Midbrain (tissue), 1 donor: Measurements from ENCODE around the gene RANBP1.

Source experiments
- DNase-seq: peaks from one replicate; lab custom pipeline; 2025; lab: John Stamatoyannopoulos, UW

RANBP1 gene

DNA sequence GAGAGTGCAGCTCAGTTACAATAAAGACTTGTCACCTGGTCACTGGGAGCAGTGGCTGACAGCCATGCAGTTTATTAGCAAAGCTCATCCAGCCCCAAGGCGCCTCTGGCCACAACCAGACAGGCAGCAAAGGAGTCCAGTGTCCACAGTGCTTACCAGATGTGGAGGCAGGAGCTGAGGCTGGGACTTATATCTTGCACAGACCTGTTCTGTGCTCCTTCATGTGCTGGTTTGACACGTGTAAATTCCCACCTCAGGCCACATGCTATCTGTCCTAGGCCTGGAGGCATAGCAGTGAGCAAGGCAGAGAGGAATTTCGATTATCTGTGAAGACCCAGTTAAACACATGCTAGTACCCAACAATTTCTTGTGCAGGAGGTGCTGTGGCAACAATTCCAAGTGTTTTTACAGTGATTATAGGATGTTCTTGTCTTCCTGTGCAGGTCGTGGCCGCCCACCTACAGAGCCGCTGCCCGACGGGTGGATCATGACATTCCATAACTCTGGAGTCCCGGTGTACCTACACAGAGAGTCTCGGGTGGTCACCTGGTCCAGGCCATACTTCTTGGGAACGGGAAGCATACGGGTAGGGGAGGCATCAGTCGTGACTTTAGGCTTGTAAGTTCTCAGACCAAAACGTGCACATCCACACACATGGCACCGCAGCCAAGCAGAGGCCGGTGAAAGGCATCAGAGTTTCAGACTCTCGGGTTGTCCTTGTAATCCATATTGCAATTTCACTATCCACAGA lies 26.5 kb upstream of the RANBP1 start:
- peak; percentile 14 for DNase-seq

DNA sequence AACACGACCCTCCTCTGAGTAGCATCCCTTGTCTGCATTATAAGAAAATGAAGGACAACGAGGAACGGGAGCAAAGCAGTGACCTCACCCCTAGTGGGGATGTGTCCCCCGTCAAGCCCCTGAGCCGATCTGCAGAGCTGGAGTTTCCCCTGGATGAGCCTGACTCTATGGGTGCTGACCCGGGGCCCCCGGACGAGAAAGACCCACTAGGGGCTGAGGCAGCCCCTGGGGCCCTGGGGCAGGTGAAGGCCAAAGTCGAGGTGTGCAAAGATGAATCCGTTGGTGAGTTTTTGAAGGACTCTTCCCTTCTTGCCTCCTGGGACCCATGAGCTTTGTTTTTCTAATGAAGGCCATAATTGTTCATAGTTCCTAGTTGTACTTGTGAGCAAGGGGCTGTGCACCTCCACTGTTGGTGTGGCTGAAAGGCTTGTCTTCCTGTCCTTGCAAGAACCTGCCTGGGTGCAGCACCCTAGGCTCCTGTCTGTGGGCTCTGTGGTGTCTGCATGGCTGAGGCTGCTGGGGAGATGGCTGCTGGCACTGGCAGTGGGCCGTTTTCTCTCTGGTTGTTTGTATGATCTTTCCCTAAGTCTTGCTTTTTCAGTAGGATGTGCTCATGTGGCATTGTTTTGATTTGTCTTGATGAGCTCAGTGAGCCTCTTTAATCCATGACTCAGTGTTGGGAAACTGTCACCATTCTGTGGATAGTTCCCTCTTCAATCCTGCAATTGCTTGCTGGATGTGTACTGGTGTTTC lies 25.8 kb upstream of the RANBP1 start:
- no peak for DNase-seq

DNA sequence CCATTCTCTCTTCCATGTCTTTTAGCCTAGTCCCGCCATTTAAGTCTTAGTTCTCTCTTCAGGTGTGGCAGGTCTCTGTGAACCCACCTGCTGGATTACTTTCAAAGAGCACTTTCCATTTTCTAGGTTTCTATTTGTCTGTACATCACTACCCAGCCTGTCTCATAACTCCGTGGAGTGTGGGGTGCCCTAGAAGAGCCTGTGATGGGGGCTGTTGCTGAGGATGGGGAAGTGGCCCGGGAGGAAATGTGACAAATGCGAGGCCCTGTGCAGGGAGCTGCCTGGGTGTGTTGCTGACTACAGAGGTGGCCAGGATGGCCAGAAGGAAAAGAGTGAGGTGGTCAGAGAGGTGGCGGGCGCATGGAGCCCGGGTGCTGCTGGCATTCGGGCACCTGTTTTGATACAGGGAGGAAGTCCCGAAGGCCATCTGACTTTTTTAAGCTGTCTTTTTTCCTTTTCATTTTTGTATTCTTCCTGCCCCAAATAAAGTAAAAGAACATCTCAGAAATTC lies 25.1 kb upstream of the RANBP1 start:
- DNase-seq = no peak

DNA sequence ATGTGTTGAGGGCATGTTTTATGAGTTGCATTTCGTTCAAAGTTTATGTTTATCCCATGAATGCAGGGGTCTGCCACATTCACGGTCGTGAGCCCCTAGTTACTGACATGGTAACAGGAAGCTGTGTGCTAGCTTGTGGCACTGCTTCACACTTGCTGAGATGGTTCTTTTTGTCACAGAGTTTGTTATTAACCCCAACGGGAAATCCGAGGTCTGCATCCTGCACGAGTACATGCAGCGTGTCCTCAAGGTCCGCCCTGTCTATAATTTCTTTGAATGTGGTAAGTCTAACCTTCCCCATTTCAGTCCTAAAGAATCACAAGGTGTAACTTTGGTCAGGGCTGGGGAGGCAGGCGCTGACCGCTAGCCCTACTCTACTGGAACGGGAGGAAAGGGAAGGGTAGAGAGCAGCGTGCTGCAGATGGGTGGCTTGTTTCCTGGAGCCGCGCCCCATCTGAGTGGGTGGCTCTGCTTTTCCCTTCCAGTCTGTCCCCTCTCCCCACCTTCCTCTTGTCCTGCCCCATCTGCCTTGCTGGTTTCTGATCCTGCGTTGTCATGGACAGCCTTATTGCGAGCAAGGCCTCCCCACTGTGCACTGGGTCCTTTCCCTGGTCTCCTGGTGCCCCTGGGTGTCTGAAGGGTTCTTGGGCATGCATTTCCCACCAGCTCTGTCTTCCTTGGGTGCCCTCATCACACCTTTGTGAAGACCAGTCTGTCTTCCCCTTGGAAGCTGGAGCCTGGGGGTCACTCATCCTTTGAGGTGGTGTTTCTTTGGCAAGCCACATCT lies 24.0 kb upstream of the RANBP1 start:
- DNase-seq = no peak

DNA sequence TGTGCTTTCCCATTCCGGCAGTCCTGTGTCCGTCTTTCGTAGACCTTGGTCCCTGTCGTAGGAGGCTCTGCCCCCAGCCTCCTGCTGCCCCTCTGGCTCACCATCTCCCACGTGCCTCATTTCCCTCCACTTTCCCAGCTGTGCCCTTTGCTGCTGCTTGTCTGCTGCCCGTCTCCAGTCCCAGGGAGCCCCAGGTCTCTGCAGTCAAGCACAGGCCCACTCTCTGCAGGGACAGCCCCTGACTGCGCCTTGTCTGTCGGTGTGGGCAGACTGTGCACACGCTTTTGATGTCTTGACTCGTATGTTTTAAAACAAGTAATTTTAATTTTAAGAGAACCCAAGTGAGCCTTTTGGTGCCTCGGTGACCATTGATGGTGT lies 23.4 kb upstream of the RANBP1 start:
- no peak for DNase-seq

DNA sequence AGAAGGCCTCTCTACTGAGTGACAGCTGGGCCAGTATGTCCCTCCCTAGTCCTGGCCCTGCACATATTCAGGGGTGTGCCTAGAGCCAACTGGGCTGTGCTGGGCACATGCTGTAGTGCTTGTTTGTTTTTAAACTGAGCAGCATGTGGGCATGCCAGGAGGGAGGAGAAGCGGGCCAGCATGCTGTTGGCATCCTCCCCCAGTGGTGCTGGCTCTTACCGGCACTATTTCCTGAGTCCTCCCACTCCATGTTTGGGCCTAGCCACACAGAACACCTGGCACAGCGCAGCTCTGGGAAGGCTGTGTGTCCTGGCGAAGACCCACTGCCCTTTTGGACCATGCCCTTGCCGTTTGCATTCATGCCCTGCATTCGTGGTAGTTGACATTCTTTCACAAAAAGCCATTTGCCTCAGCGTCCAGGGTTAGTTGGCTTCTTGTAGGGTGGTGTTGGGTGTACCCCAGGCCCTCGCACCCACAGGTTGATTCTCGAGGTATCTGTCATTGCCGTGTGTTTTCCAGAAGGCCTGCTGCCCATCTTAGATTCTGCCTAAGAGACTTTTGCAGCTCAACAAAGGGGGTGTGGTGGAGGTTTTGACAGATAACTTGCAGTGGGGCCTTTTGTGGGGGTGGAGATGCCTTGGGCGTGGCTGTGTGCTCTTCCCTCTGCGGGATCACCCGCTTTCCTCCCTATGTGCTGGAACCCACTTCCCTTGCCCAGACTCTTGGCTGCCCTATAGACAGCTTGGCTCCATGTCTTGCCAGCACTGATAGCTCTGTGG lies 22.3 kb upstream of the RANBP1 start:
- DNase-seq = peak; percentile 40

DNA sequence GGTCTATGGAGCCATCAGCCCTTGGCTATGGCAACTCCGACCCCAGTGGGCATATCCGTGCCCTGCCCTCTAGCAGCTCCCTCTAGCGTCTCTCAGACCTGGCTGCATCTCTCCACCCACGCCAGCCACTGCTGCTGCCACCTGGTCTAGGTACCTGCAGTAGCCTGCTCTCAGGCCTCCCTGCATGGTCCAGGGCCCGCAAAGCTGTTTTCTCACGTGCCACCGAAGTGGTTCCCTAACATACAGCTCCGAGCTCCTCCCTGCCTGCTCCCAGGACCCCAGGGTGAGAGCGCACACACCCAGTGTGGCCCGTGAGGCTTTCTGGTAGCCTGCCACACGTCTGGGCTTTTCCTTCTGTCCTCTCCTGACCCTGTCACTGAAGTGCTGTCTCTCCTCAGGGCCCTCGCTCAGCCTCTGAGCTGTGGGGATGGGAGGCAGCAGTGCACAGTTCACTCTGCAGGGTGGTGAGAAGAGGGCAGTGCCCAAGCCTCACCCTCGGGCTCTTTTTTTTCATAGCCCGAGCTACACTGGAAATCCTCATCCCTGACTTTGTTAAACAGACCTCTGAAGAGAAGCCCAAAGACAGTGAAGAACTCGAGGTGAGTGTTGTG lies 21.6 kb upstream of the RANBP1 start:
- DNase-seq = no peak

DNA sequence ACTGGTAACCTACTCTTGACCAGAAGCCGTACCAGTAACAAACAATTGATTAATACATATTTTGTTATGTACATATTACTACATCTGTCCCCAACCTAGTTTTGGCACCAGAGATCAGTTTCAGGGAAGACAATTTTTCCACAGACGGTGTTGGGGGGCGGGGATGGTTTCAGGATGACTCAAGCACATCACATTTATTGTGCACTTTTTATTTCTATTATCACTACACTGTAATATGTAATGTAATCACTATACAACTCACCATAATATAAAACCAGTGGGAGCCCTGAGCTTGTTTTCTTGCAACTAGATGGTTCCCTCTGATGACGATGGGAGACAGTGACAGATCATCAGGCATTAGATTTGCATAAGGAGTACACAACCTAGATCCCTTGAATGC lies 20.4 kb upstream of the RANBP1 start:
- DNase-seq = no peak

DNA sequence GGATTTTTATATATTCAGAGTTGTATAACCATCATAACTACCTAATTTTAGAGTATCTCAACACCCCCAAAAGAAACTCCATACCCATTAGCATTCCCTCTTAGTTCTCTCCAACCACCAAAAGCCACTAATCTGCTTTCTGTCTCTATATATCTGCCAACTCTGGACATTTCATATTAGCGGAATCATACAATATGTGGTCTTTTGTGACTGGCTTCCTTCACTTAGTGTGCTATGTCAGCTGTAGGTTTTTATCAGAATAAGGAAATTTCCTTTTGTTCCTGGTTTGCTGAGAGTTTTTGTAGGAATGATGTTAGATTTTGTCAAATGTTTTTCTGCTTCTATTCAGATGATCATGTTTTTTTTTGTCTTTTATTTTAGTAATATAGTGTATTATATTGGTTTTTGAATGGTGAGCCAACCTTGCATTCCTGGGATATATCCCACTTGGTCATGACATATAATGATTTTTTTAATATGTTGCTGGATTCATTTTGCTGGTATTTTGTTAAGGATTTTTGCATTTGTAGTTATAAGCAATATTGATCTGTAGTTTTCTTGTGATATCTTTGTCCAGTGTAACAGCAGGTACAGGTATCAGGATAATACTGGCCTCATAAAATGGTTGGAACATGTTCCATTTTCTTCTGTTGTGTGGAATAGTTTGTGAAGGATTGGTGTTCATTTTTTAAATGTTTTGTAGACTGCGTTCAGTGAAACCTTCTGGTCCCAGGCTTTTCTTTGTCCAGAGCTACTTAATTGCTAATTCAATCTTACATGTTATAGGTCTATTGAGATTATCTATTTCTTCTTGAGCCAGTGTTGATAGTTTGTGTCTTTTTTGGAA lies 19.1 kb upstream of the RANBP1 start:
- no peak for DNase-seq

DNA sequence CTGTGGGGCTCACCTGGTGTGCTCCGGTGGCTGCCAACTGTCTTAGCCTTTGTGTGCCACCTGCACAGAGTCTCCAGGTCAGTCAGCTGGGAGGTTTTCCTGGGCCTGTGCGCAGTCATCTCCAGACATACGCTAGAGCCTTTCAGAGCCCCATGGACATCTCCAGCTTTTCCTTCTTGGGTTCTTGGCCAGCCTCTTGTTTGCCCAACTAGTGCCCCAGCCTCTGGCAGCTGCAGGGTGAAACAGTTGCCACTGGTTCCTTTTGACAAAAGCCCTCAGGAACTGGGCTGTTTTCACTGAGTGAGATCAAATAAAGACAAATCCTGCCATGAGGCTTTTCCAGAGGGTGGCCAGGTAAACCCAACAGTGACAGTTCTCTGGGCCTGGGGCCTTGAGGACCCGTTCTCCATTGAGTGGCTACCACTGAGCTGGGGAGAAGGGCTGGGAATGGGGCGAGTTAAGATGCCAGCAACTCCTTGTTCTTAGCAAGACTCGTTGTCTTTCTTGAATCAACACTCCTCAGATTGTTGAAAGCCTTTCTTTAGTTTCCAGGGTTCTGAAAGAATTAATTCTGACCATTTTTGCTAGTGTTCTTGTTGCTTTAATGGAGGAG lies 16.7 kb upstream of the RANBP1 start:
- no peak for DNase-seq

DNA sequence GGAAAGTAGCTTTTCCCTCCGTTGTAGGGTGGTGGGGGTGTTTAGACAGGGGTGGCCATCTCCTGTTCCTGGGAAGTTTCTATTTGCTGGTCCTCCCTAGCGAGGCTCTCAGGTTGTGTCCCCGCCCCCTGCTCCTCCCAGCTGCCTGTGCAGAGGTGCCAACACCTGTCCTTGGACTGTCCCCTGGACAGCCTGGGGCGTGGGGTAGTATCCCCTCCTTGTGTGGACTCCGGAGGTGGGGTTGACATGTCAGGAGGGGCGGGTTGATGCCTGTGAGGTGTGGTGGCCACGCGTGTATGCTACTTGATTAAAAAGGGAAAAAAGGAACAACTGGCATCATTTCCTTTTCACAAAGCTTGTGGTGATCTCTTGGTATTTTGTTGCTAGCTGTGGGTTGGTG lies 14.3 kb upstream of the RANBP1 start:
- DNase-seq = no peak

DNA sequence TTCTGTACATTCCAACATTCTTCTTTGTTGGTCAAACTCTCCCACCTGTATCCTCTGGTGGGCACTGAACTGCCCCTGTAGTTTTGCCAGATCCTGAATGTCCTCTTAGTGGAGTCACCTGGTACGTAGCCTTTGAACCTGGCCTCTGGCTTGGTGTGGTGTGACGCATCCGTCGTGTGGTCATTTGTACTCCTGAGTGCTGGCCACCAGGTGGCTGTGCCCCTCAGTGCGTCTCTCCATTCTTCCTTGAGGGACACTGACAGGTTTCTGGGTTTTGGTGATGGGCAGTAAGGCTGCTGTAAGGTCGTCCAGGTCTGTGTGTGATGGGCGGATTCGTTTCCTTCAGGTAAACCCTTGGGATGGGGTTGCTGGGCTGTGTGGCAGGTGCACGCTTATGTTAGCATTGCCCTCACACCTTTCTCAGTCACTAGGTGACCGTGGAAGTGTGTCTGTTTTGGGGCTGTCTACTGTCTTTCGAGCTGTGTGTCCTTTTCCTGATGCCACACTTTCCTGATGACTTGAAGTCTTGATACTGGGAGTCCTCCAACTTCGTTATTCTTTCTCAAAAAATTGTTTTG lies 13.6 kb upstream of the RANBP1 start:
- DNase-seq = no peak

DNA sequence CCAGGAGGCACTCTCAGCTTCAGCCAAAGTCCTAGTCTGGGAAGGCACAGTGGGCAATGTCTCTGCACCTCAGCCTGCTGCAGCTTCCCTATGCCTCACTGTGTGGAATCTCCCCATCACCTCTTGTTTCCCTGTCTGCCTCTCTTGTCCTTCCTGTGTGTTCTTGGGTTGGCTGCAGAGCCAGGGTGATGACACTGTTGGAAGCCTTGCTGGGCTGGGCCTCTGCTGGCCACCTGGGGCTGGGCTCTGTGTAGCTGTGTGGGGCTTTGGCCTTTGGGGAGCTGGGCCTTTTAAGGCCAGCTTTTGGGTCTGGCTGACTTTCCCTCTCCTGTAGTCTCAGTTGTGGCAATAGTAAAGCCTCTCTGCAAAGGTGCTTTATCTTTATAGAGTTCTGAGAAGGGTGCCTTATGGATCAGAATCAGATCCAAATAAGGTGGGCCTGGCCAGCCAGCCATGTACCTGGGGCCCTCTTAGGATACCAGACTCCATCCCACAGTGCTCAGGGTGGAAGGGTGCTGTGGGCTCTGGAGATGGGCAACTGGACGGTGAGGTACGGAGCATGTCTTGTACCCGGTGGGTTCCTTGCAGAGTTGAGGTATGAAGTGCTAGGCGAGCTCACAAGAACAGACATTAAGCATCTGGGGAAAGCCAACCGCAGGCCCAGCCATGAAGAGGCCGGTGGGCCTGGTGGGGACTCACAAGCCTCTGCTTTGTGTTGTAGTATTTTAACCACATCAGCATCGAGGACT lies 10.3 kb upstream of the RANBP1 start:
- no peak for DNase-seq

DNA sequence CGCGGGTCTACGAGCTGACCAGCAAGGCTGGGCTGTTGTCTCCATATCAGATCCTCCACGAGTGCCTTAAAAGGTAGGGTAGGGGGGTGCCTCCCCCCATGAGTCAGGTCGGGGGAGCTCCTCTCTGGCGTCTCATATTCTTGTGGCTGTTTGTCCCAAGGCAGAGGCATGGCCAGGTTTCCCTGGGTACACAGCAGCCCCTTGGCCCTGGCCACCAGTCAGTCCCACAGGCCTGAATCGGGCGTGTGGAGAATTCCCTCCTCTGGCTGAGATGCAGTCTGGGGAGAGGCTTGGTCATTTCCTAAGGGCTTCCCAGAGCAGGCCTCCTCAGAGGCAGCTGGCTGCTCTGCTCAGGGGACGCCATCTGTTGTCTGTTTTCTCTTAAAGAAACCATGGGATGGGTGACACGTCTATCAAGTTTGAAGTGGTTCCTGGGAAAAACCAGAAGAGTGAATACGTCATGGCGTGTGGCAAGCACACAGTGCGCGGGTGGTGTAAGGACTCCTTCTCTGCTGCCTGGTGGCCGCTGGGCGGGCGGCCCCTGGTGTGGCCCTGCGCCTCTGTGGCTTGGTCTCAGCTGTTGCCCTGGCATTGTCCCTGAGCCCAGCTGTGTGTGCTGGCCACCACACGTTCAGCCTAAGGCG lies 9.6 kb upstream of the RANBP1 start:
- DNase-seq = no peak

DNA sequence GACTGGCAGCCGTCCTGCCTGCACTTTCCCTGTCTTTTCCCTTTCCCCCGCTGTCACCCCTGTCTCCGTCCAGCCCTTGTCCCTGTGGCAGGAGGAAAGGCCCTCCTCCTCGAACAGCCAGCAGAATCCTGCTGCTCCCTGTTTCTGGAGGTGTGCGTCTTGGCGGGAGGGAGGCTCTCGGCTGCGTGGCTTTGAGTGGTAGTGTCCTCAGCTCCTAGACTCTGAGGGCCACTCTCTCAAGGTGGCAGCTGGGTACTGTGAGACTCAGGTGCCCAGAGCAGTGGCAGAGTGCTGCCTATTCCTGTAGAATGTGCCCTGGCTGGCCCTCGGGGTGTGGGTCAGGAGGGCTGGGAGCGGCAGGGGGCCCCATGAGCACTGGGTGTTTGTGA lies 9.1 kb upstream of the RANBP1 start:
- DNase-seq = no peak

DNA sequence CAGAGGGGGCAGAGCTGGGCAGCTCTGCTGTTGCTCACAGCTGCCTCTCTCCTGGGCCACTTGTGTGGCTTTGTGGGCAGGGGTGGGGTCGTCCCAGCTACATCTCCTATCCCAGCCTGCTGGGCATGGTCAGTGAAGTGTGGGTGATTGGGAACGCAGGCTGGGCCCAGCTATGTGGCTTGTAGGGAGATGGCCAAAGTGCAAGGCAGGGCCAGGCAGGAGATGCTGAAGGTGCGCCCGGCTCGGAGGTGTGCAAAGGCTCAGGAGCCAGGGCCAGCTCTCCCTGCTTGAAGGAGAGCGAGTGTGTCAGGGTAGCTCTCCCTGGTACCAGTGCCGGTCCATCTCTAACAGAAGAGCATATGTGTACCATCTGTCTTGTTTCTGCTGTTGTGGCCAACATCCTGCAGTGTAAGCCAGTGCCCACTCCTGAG lies 8.4 kb upstream of the RANBP1 start:
- no peak for DNase-seq

DNA sequence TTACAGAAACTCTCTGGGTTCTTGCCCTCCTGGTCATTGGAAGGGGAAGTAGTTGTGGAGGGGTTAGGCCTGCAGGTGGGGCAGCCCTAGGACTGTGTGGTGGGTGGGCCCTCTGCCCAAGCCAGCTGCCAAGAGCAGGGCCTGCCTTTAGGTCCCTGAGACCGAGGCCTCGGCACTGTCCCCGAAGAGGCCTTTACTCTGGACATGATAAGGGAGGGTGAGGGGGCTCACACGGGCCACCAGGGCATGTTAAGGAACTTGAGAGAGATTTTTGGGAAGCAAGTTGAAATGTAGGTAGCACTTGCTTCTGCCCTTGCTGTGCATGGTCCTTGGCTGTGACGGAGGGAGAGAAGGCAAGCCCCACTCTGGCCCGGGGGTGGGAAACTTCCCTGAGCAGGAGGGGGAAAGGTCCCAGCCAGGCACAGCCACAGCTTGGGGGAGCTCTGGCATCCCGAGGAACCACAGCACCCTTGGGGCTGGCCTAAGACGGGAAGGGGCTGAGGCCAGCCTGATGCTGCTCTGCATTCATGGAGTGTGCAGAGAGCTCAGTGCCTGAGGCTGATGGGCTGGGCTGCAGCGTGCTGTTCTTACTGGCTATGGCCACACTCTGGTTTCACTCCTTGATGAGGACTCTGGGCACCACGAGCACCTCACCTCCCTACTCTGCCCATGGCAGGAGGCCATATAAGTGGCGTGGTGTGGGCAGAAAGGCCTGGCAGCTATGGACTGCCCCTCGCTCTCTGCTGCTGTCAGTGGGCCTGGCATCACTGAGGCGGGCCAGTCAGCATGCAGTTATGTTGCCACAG lies 7.8 kb upstream of the RANBP1 start:
- DNase-seq = no peak
